Upper lobe of left lung (tissue), 6 donors: Measurements from ENCODE around the gene TSC1. TPM values are rescaled to one million over a fixed set of nuclear protein-coding genes. Genes with fewer than 3 reads are reported as not detected.
"Not testable (repeated sequence)": the region's sequence is repeated elsewhere in the genome, so short reads cannot be mapped to it uniquely, and the experiment has no call there.

ENCODE experiments used
- ATAC-seq, 2 donors: fragments of 200-7000 bp; cut with Tn5 transposase; one replicate each; pipeline ENCODE4 v1.9.1; 2022; ENCODE audit warnings: mild to moderate bottlenecking in 2 of 2, moderate library complexity in 2 of 2; ENCODE audit not compliant: low FRiP score in 2 of 2
- DNase-seq, 2 donors: peaks; one replicate each; pipeline ENCODE4 v3.0.0-alpha.2; 2019 to 2020
- H3K27ac ChIP-seq, 4 donors: fragments of 200-600 bp; sonication (generic); one replicate each; pipeline ENCODE4 v1.5.1; 2016 to 2019
- H3K27me3 ChIP-seq, 4 donors: fragments of 200-600 bp; sonication (generic); one replicate each; pipeline ENCODE4 v1.5.1; 2017 to 2019
- H3K36me3 ChIP-seq, 4 donors: fragments of 200-600 bp; sonication (generic); one replicate each; pipeline ENCODE4 v1.5.1; 2016 to 2019
- H3K4me1 ChIP-seq, 4 donors: fragments of 200-600 bp; sonication (generic); one replicate each; pipeline ENCODE4 v1.5.1; 2018 to 2019
- H3K4me3 ChIP-seq, 4 donors: fragments of 200-600 bp; sonication (generic); one replicate each; pipeline ENCODE4 v1.5.1; 2017 to 2019; ENCODE audit warnings: mild to moderate bottlenecking in 2 of 4, moderate library complexity in 1 of 4
- H3K9me3 ChIP-seq, 4 donors: fragments of 200-600 bp; sonication (generic); one replicate each; pipeline ENCODE4 v1.5.1; 2018 to 2019
- CTCF ChIP-seq, 6 experiments: fragments of 450-650 bp in 4 of 6; fragments of 200-600 bp in 2 of 6; sonication (generic) in 2 of 6; IDR thresholded peaks; one replicate each; pipeline ENCODE4 v1.5.1; 2016 to 2019; ENCODE audit warnings: antibody characterized with exemption in 6 of 6
- EP300 ChIP-seq, 4 donors: sonication (generic); formaldehyde crosslinking; IDR thresholded peaks; one replicate each; pipeline ENCODE4 v1.5.1; 2017; ENCODE audit warnings: antibody characterized with exemption in 4 of 4, control low read depth in 2 of 4
- POLR2A ChIP-seq, 4 donors: fragments of 450-650 bp; IDR thresholded peaks; one replicate each; pipeline ENCODE4 v1.5.1; 2016 to 2017; ENCODE audit warnings: antibody characterized with exemption in 4 of 4, mild to moderate bottlenecking in 2 of 4
- POLR2AphosphoS5 ChIP-seq, 2 donors: sonication (generic); formaldehyde crosslinking; IDR thresholded peaks; one replicate each; pipeline ENCODE4 v1.5.1; 2017; ENCODE audit warnings: antibody characterized with exemption in 2 of 2
- WGBS, 2 donors: methylation state at CpG; one replicate each; pipeline ENCODE4 v1.1.5; 2017 to 2018; 5-methylcytosine and 5-hydroxymethylcytosine counted together
- total RNA-seq, 6 donors: library from RNA; depleted of rRNA in 4 of 6; stranded (reverse); fragments of >200 nt in 4 of 6; gene quantifications; one replicate each; pipeline versions ENCODE4 v1.1.0 to v1.2.1, GENCODE V29; 2016 to 2021
- donor health status: DM: no; HTN: no; CAD: no; lungs with moderate emphysema.
- donor health status: DM: no; HTN: yes; CAD: no; lungs with severe emphysema.

The TSC1 gene
- total RNA-seq = 100 to 1,000 TPM in 1 of 6 donors, 10 to 100 TPM in 5; 34.4 to 185 (median 50.0) TPM

- peak within 1 kb of the TSS; percentile 94 to 98 (median 97) for H3K27ac ChIP-seq
- no peaks in the 10 kb centered on the region for H3K27me3 ChIP-seq
- peak within 1 kb of the TSS; percentile 96 to 100 (median 99) for H3K4me3 ChIP-seq
- TF ChIP-seq POLR2A (IDR thresholded peaks at IDR 0.05) (peak in 3 of 4 donors; percentile 37 to 83 (median 44)), CTCF (IDR thresholded peaks at IDR 0.05) (peak in 3 of 6 experiments; percentile 11 to 30 (median 19)), EP300 (IDR thresholded peaks at IDR 0.05) (no peak), POLR2AphosphoS5 (IDR thresholded peaks at IDR 0.05) (peak; percentile 52 to 57)
- H3K4me1 ChIP-seq = peaks cover 20 to 30% (median 24%) of the 10 kb centered on the region in 4 donors
- no peaks in the 10 kb centered on the region for H3K9me3 ChIP-seq
- DNase-seq (peak; percentile 95 to 100), ATAC-seq (peak; percentile 95 to 97)
- H3K36me3 ChIP-seq = no peaks in the 10 kb centered on the region
- WGBS, 2 donors = 0 to 1% methylated on average over 20 to 30 of the region's 72 CpGs
Measured at GRCh38 chr9:132944294-132945185, at the start of gene TSC1. TSC1 (minus strand) TSS chr9:132944616; CDS start chr9:132928872, 15,744 bp downstream.

- TF ChIP-seq CTCF (IDR thresholded peaks at IDR 0.05) (no peak), EP300 (IDR thresholded peaks at IDR 0.05) (no peak), POLR2AphosphoS5 (IDR thresholded peaks at IDR 0.05) (no peak), POLR2A (IDR thresholded peaks at IDR 0.05) (no peak)
- H3K36me3 ChIP-seq = no peaks in the 10 kb centered on the region
- 49 to 56% methylated on average over 13 to 14 of the region's 14 CpGs for WGBS, 2 donors
- H3K4me3 ChIP-seq = no peak overlapping the region
- DNase-seq = peak in 1 of 2 donors; percentile 29
- no peak for ATAC-seq
- no peaks in the 10 kb centered on the region for H3K9me3 ChIP-seq
- H3K4me1 ChIP-seq = peaks cover 0 to 4% (median 2%) of the 10 kb centered on the region in 4 donors
- H3K27me3 ChIP-seq = no peaks in the 10 kb centered on the region
- no peak overlapping the region for H3K27ac ChIP-seq
Measured at GRCh38 chr9:132993511-132993939, 49.1 kb upstream of the TSC1 start.

GRCh38 chr9:132991351-132992300 lies 47.2 kb upstream of the TSC1 start:
- 36 to 44% methylated on average over 5 to 15 of the region's 16 CpGs for WGBS, 2 donors
- no peak overlapping the region for H3K27ac ChIP-seq
- H3K4me1 ChIP-seq = peaks cover 0 to 4% (median 2%) of the 10 kb centered on the region in 4 donors
- ATAC-seq (no peak), DNase-seq (no peak)
- H3K9me3 ChIP-seq = no peaks in the 10 kb centered on the region
- TF ChIP-seq EP300 (IDR thresholded peaks at IDR 0.05) (no peak), POLR2A (IDR thresholded peaks at IDR 0.05) (no peak), CTCF (IDR thresholded peaks at IDR 0.05) (no peak), POLR2AphosphoS5 (IDR thresholded peaks at IDR 0.05) (no peak)
- no peak overlapping the region for H3K4me3 ChIP-seq
- H3K27me3 ChIP-seq = no peaks in the 10 kb centered on the region
- no peaks in the 10 kb centered on the region for H3K36me3 ChIP-seq

- Histone ChIP-seq H3K9me3 (no peaks in the 10 kb centered on the region), H3K4me1 (peaks cover 0 to 4% (median 2%) of the 10 kb centered on the region in 4 donors), H3K4me3 (no peak overlapping the region), H3K36me3 (no peaks in the 10 kb centered on the region), H3K27me3 (no peaks in the 10 kb centered on the region), H3K27ac (no peak overlapping the region)
- no peak for TF ChIP-seq EP300 (IDR thresholded peaks at IDR 0.05)
- TF ChIP-seq CTCF (IDR thresholded peaks at IDR 0.05) = no peak
- TF ChIP-seq POLR2A (IDR thresholded peaks at IDR 0.05) = no peak
- no peak for TF ChIP-seq POLR2AphosphoS5 (IDR thresholded peaks at IDR 0.05)
- ATAC-seq (no peak), DNase-seq (peak in 1 of 2 donors; percentile 69)
- 82 to 93% methylated on average over 5 to 14 of the region's 14 CpGs for WGBS, 2 donors
Measured at GRCh38 chr9:132990781-132991180, 46.4 kb upstream of the TSC1 start.

- DNase-seq, H3K27ac ChIP-seq, H3K9me3 ChIP-seq, ATAC-seq, H3K4me3 ChIP-seq, H3K4me1 ChIP-seq, H3K36me3 ChIP-seq, H3K27me3 ChIP-seq: not testable (repeated sequence)
- 70 to 81% methylated on average over 3 to 4 of the region's 4 CpGs for WGBS, 2 donors
Measured at GRCh38 chr9:132989998-132990557, 45.7 kb upstream of the TSC1 start.
